Adrenal gland (tissue), 12 donors: ENCODE data around the gene SIGLEC5. TPM values are rescaled to one million over a fixed set of nuclear protein-coding genes. Genes with fewer than 3 reads are reported as not detected.

Experiments
- DNase-seq, 7 donors: peaks; one replicate each; pipeline ENCODE4 v3.0.0-alpha.2; 2019 to 2020
- H3K27ac ChIP-seq, 5 donors: fragments of 200-600 bp; sonication (generic) in 4 of 5; 1 replicate in 3 of 5; 2 replicates in 2 of 5; pipeline versions ENCODE4 v1.5.1 to v1.8.0; 2016 to 2020; ENCODE audit warnings: mild to moderate bottlenecking in 1 of 5
- H3K27me3 ChIP-seq: fragments of 200-600 bp; 2 replicates; pipeline ENCODE4 v1.8.0; 2021
- H3K36me3 ChIP-seq, 2 donors: fragments of 200-600 bp; replicated peaks in 1 of 2; 1 replicate in 1 of 2; 2 replicates in 1 of 2; pipeline versions ENCODE4 v1.5.1 to v1.8.0; 2018 to 2022
- H3K4me1 ChIP-seq, 2 donors: fragments of 200-600 bp; replicated peaks in 1 of 2; 1 replicate in 1 of 2; 2 replicates in 1 of 2; pipeline versions ENCODE4 v1.5.1 to v1.8.0; 2018 to 2021
- H3K4me3 ChIP-seq, 4 donors: fragments of 200-600 bp; sonication (generic) in 3 of 4; one replicate each; pipeline ENCODE4 v1.5.1; 2016 to 2018
- H3K9me3 ChIP-seq, 3 donors: fragments of 200-600 bp; sonication (generic) in 1 of 3; replicated peaks in 1 of 3; 1 replicate in 2 of 3; 2 replicates in 1 of 3; pipeline versions ENCODE4 v1.5.1 to v1.8.0; 2016 to 2021
- CTCF ChIP-seq, 6 experiments: fragments of 450-650 bp in 4 of 6; fragments of 200-600 bp in 2 of 6; sonication (generic) in 1 of 6; IDR thresholded peaks; 1 replicate in 5 of 6; 2 replicates in 1 of 6; pipeline versions ENCODE4 v1.5.1 to v1.8.0; 2016 to 2021; ENCODE audit warnings: antibody characterized with exemption in 6 of 6, mild to moderate bottlenecking in 2 of 6, moderate library complexity in 1 of 6
- POLR2A ChIP-seq, 2 donors: fragments of 450-650 bp; IDR thresholded peaks; one replicate each; pipeline ENCODE4 v1.6.1; 2017; ENCODE audit warnings: antibody characterized with exemption in 2 of 2, mild to moderate bottlenecking in 2 of 2, moderate library complexity in 1 of 2
- WGBS, 4 donors: extraction: QIAGEN DNeasy Blood & Tissue Kit in 2 of 4; methylation state at CpG; one replicate each; pipeline versions ENCODE4 v1.1.5 to v1.1.7; 2013 to 2017; 5-methylcytosine and 5-hydroxymethylcytosine counted together
- intact Hi-C, 2 donors: fragments of 100-400 bp; cut with DNase I; formaldehyde crosslinking; loops; one replicate each; pipeline versions ENCODE4 v1.14.1 to v1.15.0; 2022 to 2023
- polyA plus RNA-seq, 3 donors: library from polyadenylated mRNA; stranded (reverse); fragments of 200-250 nt in 2 of 3; fragments of 350-450 nt in 1 of 3; fragmentation: Illumina TruSeq in 1 of 3; extraction: RNeasy Lipid Tissue Mini Kit (QIAGEN cat#74804) in 1 of 3; gene quantifications; one replicate each; pipeline ENCODE4 v1.2.3, GENCODE V29; 2013 to 2014
- total RNA-seq, 9 donors: library from RNA; depleted of rRNA in 4 of 9; stranded (reverse); fragments of >200 nt in 4 of 9; fragments of 120-200 nt in 1 of 9; fragmentation: NEBNext Ultra II Directional in 1 of 9; extraction: Animal tissue kit (Norgen Biotek cat#: 25700) in 1 of 9; gene quantifications; one replicate each; pipeline versions ENCODE4 v1.1.0 to v1.2.4, GENCODE V29; 2013 to 2023
- donor health status: healthy with polysubstance abuse.
- donor health status: Bipolar disorder and iron deficiency.
- donor health status: DM: yes; HTN: yes; CAD: no.
- donor health status: DM: no; HTN: no; CAD: no.
- donor health status: DM: no; HTN: no; CAD: no.
- donor health status: DM: yes; HTN: yes; CAD: no.

The SIGLEC5 gene
- total and polyA plus RNA-seq, 12 donors, result 0.11 to 3.0 (median 0.57) TPM; not detected in 7

GRCh38 chr19:51571599-51571998, 58.6 kb downstream of the SIGLEC5 start:
- peaks cover 0 to 18% of the 10 kb centered on the region in 2 donors for H3K36me3 ChIP-seq

GRCh38 chr19:51570962-51571575, 59.1 kb downstream of the SIGLEC5 start, which contains the start of gene ZNF175:
TSS of gene ZNF175 (plus strand) at chr19:51571283. CDS start at chr19:51573330, 2,047 bp downstream.
- WGBS, 4 donors, result 0% methylated on average over 24 to 30 of the region's 30 CpGs
- intact Hi-C loops, result no loop called here
- H3K4me3 ChIP-seq, result peak within 1 kb of the TSS in 3 of 4 donors; percentile 26 to 78 (median 66)
- TF ChIP-seq POLR2A (IDR thresholded peaks at IDR 0.05), result no peak
- no peak for TF ChIP-seq CTCF (IDR thresholded peaks at IDR 0.05)
- H3K36me3 ChIP-seq, result peaks cover 0 to 18% of the 10 kb centered on the region in 2 donors
- H3K27ac ChIP-seq, result peak within 1 kb of the TSS in 4 of 5 donors; percentile 18 to 86 (median 38)
- H3K4me1 ChIP-seq, result peaks cover 0 to 14% of the 10 kb centered on the region in 2 donors
- peaks cover 8% of the 10 kb centered on the region for H3K27me3 ChIP-seq
- H3K9me3 ChIP-seq, result no peaks in the 10 kb centered on the region
- DNase-seq, result peak; percentile 93 to 99 (median 95)

More at GRCh38 chr19:51571599-51571998, 58.6 kb downstream of the SIGLEC5 start:
- H3K4me3 ChIP-seq, result peak overlapping the region in 3 of 4 donors; percentile 26 to 78 (median 66)
- TF ChIP-seq CTCF (IDR thresholded peaks at IDR 0.05) (no peak), POLR2A (IDR thresholded peaks at IDR 0.05) (no peak)
- peaks cover 4% of the 10 kb centered on the region for H3K27me3 ChIP-seq
- DNase-seq, result no peak
- peaks cover 0 to 14% of the 10 kb centered on the region in 2 donors for H3K4me1 ChIP-seq
- peak overlapping the region in 3 of 5 donors; percentile 18 to 86 (median 23) for H3K27ac ChIP-seq
- intact Hi-C loops, result no loop called here
- WGBS, 4 donors, result 1 to 7% (median 4%) methylated on average over 8 of the region's 8 CpGs
- no peaks in the 10 kb centered on the region for H3K9me3 ChIP-seq

GRCh38 chr19:51568456-51568855, 61.7 kb downstream of the SIGLEC5 start:
- 82 to 85% (median 84%) methylated on average over 1 of the region's 1 CpG for WGBS, 4 donors
- H3K36me3 ChIP-seq, result peaks cover 0 to 2% of the 10 kb centered on the region in 2 donors
- H3K4me1 ChIP-seq, result peaks cover 0 to 14% of the 10 kb centered on the region in 2 donors
- intact Hi-C loops, result no loop called here
- no peaks in the 10 kb centered on the region for H3K9me3 ChIP-seq
- H3K27ac ChIP-seq, result no peak overlapping the region
- TF ChIP-seq POLR2A (IDR thresholded peaks at IDR 0.05) (no peak), CTCF (IDR thresholded peaks at IDR 0.05) (no peak)
- peaks cover 20% of the 10 kb centered on the region for H3K27me3 ChIP-seq
- DNase-seq, result no peak
- no peak overlapping the region for H3K4me3 ChIP-seq

- WGBS, 4 donors, result 63 to 72% (median 71%) methylated on average over 4 of the region's 4 CpGs
- TF ChIP-seq CTCF (IDR thresholded peaks at IDR 0.05), result no peak
- intact Hi-C loops, result no loop called here
Measured at GRCh38 chr19:51567583-51567982, 62.6 kb downstream of the SIGLEC5 start.

More at GRCh38 chr19:51567583-51567982, 62.6 kb downstream of the SIGLEC5 start:
- no peak overlapping the region for H3K4me3 ChIP-seq
- H3K9me3 ChIP-seq, result no peaks in the 10 kb centered on the region
- peaks cover 0 to 10% of the 10 kb centered on the region in 2 donors for H3K4me1 ChIP-seq
- DNase-seq, result no peak
- peaks cover 20% of the 10 kb centered on the region for H3K27me3 ChIP-seq
- H3K27ac ChIP-seq, result no peak overlapping the region
- no peaks in the 10 kb centered on the region for H3K36me3 ChIP-seq
